ENCODE measurements around the gene PLEKHG7. TPM values are rescaled to one million over a fixed set of nuclear protein-coding genes. Genes with fewer than 3 reads are reported as not detected.
"Not testable (repeated sequence)": the region's sequence is repeated elsewhere in the genome, so short reads cannot be mapped to it uniquely, and the experiment has no call there.

PLEKHG7 gene
- total RNA-seq, 2 donors from 2014 or later = not detected

DNA sequence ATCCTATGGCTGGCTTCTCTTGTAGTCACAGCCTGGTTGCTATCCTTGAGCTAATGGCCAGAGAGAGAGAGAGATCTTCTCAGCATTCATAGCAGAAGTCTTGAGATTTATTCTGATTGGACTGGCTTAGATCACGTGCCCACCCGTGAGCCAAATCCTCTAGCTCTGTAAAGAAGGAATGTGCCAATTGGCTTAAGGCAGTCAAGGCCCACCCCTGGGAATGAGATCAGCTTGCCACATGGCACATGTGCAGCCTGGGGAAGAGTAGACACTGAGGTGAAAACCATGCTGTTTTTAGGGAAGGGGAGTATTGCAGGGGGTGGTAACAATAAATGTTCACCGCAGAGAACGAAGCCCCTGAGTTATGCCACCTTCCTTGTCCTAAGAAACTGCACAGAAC lies 36.3 kb downstream of the PLEKHG7 start:
- ATAC-seq (no peak), DNase-seq (no peak)
- intact Hi-C loops (cut with DNase I) = no loop called here

DNA sequence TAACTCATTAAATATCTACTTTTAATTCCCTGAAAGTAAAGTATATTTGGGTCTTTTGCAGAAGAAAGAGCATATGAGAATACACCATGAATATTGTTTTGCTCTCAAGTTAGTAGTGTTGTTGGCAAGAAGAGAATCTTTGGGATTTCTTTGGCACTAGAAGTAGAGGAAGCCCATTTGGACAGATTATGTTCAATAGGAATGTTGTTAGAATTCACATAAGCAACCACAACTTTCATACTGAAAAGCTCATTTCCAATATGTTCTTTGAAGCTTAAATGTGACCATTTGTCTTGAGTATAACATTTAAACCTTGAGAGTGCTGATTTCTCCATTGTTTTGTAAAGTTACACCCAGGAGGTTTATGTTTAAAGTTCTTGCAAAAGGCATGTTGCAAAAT lies 37.6 kb downstream of the PLEKHG7 start:
- intact Hi-C loops (cut with DNase I) = no loop called here
- no peak for ATAC-seq
- no peak for DNase-seq

DNA sequence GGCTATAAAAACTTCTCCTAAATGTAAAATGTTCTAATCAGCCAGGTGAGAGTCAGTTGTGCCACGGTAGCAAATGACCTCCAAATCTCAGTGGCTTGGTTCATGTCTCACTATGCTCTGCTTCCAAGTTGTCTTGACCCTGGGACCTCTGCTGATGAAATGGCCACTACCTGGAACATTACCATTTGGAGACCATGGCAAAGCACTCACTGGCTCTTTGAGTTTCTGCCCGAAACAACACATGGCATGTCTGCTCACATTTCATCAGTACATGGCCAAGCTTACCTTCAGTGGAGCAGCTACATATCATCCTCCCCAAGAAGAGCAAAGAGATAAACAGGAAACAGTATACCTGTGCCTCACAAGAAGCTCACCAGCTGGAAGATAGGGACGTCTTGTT lies 40.2 kb downstream of the PLEKHG7 start:
- DNase-seq = no peak
- ATAC-seq = no peak
- intact Hi-C loops (cut with DNase I) = no loop called here

DNA sequence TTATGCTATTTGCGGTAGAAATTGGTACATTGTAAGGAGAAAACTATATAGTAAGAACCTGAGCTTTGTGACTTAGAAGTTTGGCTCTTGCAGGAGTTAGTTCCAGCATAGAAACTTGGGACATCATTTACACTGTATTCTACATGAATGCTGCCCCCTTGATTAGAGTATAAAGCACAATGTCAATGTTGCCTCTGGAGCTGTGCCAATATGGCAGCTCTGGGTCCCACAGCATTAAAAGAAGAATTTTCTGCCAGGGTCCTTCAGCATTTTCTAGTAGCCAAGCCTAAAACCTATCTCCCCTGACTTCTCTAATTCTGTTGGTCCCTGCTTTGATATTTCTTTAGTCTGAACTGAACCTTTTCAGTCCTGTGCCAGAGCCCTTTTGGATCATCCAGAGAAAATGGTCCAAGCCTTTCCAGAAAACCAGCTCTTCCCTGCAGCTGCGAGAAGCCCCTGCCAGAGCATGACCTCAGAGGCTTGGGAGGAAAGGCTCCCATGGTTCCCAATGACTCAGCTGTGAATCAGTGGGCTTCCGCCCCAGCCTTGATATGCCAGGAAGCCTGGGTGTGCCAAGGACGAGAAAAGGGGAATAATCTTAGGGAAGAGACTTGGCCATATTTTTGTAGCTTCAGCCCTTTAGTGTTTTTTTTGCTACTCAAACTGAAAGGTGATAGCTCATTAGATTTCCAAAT lies 43.2 kb downstream of the PLEKHG7 start:
- ATAC-seq (peak; percentile 98 to 100), DNase-seq (peak; percentile 92)
- intact Hi-C loops (cut with DNase I) = no loop called here

DNA sequence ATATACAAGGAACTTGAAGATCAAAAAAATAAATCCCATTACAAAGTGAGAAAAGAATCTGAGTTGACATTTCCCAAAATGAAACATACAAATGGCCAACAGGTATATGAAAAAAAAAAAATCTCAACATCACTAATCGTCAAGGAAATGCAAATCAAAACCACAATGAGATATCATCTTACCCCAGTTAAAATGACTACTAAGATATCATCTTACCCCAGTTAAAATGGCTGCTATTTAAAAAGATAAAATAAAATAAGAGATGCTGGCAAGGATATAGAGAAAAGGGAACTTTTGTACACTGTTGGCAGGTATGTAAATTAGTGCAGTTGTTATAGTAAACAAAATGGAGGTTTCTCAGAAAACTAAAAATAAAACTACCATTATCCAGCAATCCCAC lies 44.4 kb downstream of the PLEKHG7 start:
- DNase-seq (no peak), ATAC-seq (no peak)
- intact Hi-C loops (cut with DNase I) = no loop called here

DNA sequence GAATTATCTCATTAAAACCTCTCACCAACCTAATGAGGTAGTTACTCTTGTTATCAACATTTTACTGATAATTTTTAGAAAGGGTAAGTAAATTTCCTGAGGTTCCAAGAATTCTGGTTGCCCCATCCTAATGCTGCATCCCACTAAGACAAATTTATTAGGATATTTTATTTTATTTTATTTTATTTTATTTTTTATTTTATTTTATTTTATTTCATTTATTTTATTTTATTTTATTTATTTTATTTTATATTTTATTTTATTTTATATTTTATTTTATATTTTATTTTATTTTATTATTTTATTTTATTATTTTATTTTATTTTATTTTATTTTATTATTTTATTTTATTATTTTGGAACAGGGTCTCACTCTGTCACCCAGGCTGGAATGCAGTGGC lies 46.9 kb downstream of the PLEKHG7 start:
- ATAC-seq; intact Hi-C loops (cut with DNase I); DNase-seq: not testable (repeated sequence)

DNA sequence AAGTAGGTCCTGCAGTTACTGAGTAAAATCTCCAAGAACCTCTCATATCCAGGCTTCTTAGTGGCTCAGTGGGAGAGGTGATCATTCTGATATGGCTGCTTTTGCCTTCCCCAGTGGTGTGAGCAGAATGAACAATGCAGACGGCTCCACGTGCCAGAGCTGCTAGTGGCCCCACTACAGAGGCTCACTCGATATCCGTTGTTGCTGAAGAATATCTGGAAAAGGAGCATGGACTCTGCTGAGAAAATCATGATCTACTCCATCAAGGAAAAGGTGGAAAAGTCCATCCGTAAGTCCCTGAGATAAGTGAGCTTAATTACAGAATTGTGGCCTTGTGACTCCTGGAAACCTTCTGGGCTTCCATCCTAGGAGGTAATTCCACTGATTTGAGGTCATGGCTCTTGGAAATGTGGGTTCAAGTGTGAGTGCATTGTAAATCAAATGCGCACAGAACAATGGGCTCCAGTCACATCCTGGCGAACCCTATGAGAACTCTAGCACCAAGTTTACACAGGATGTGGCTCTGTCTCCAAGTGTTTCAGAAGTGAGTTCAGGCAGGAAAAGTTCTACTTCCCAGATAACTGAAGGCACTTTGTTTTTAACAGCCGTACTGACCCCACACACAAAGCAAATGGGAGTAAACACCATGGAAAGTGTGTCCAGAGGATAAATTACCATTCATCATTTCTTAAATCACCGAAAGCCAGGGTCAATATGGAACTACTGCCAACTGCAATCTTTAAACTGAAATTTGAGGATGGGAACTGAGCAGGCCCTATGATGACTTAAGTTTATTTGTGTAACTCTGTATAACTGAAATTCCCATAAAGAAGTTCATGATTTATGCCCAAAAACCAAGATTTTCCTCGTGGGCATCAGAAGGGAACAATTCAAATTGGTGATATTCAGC lies 51.4 kb downstream of the PLEKHG7 start:
- DNase-seq = no peak
- intact Hi-C loops (cut with DNase I) = no loop called here
- peak; percentile 68 to 74 for ATAC-seq

DNA sequence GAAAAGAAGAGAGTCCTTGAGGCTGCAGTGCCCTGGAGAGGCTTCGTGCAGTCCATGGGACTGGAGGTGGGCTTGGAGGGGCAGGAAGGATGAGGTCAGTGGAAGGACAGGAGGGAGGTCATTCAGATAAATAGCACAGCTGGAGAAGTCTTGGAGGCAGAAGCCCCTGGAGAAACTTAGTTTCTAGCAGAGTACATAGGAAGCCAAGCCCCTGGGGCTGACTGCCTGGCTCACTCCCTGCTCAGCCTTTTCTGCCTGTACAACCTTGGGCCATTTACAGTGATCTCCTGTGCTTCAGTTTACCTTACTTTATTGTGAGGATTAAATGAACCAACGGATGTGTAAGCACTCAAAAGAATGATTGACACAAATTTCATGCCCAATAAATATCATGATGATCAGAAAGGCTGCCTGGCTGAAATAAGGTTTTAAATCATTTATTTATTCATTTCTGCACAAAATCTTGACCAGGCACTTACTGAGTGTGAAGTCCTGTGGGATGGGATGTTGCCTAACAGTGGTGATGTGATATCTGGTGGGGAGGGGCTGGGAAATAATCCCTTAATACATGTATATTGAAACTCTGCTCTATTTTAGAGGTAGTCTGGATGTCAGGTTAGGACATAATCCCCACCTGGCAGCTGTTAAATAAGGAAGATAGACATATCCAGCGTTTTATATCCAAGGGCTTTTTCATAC lies 54.3 kb downstream of the PLEKHG7 start:
- peak; percentile 11 to 68 for ATAC-seq
- no peak for DNase-seq
- intact Hi-C loops (cut with DNase I) = no loop called here

DNA sequence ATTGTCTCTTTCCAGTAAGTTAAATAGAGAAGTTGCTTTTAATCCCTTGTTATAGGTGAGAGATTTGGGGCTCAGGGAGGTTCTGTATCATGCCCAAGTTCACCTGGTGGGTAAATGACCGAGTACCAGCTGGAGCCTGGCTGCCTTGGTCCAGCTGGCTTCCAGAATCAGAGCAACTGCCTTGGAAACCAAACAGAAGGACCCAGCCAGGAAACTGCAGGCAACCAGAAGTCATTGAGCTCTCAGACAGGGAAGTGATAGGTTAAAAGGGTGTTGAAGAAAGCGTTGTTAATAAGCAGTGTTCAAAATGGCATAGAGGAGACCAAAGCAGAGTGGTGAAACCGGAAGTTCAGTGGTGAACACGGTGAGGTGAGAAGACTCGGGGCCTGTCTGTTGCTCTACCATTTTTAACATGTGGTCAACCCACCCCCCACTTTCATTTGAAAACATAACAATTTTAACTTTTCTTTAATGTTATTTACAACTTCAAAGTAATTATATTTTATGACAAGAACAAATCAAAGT lies 54.9 kb downstream of the PLEKHG7 start:
- intact Hi-C loops (cut with DNase I) = no loop called here
- ATAC-seq (peak in 1 of 2 donors; percentile 30), DNase-seq (no peak)

DNA sequence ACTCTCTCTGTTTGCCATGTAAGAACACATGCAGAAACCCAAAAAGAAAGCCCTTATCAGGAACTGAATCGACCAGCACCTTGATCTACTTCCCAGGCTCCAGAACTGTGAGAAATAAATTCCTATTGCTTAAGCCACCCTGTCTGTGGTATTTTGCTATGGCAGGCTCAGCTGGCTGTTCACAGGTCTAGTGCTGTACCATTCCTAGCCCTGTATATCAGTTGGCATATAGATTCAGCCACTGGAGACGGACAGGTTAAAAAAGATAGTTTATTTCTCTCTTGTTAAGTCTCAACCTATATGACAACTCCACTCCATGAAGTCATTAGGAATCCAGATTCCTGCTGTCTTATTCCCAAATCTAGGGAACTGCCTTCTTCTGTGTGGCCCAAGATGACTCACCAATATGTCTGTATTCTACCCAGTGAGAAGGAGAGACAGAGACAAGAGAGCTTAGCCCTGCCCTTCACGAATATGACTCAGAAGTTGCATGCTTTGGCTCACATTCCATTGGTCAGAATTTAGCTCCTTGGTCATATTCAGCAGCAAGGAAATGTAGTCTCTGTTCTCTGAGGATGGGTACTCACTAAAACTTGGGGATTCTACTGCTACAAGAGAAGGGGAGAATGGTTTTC lies 57.0 kb downstream of the PLEKHG7 start:
- intact Hi-C loops (cut with DNase I) = no loop called here
- DNase-seq = no peak
- ATAC-seq = peak in 1 of 2 donors; percentile 90

DNA sequence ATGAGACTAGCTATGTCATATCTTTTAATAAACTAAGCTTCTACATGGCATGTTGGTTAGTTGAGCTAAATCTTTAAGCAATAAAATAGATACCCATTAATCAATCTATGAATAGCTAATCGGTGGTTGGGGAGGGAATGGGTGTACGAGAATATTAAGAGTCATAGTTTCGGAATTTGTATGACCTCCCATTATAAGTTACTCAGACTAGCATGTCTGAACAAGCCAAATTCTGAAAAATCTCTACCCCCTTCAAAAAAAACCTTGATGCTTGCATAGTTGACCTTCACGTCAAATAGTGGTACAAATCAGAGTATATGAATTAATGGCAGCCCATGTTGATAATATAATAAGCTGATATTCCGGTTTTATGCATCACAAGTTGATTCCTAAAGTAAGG lies 60.0 kb downstream of the PLEKHG7 start:
- no peak for DNase-seq
- no peak for ATAC-seq
- intact Hi-C loops (cut with DNase I) = no loop called here

DNA sequence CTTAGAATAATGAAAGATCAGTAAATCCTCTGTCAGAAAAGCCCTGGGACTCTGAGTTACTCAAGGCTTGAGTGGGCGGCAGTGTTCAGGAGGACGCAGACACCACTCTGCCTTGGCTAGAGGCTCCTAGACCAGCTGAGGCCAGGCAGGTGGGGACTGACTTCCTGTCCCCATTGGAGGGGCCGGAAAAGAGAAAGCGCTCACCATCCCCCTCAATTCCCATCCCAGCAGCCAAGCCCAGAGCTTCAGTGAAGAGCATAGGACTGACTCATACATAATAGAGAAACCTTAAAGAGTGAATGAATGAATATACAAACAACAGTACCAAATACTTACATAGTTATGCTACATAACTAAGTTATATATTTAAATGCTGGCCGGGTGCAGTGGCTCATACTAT lies 62.0 kb downstream of the PLEKHG7 start:
- ATAC-seq = peak in 1 of 2 donors; percentile 45
- no peak for DNase-seq
- intact Hi-C loops (cut with DNase I) = no loop called here

DNA sequence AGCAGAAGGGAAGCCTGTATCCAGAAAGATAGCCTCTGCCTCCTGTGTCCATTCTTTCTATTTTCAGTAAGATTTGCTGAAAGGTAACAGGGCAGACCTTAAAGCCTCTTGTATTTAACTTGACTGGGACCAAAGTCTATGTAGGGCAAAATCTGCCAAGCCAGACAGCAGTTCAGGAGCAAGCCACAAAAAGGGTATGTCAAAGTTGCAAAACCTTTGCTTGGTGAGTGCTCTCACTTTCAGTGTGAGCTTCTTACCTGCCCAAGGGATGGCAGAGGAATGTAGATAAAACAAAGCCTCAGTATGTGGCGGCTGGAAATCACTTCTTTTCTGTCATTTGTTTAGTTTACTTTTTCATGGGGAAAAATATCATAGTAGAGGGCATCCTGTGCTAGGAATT lies 63.1 kb downstream of the PLEKHG7 start:
- no peak for DNase-seq
- intact Hi-C loops (cut with DNase I) = no loop called here
- no peak for ATAC-seq

DNA sequence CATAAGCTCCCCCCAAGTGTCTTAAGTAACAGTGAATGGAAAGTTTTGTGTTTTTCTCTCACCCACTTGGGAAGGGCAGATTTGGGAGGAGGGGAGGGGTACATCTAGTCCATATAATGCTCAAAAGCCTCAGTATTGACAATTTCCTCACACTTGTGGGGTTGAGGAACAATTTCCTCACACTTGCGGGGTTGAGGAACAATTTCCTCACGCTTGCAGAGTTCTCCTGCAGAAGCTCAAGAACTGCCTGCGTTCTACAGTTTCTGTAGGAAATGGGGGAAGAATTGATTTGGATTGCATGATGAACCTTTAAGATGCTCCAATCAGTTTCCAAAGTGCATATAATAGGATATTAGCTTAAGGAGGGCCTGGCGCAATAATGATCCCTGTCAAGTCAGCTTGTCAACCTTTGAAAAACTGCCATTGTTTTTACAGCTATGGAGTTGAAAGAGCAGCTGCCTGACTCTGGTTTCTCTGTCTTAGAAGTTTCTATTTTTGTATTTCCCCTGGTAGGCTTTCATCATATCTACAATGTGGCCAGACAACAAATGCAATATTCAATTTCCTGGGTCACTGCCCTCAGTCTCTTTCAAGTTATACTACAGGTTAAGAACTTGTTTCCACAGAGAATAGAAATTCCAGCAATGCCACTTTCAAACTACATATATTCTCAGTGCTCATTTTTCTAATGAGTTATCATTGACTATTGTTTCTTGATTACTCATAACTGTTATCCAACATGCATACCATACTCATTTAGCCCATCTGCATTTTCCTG lies 66.5 kb downstream of the PLEKHG7 start:
- ATAC-seq = peak; percentile 42 to 67
- intact Hi-C loops (cut with DNase I) = no loop called here
- DNase-seq = no peak

DNA sequence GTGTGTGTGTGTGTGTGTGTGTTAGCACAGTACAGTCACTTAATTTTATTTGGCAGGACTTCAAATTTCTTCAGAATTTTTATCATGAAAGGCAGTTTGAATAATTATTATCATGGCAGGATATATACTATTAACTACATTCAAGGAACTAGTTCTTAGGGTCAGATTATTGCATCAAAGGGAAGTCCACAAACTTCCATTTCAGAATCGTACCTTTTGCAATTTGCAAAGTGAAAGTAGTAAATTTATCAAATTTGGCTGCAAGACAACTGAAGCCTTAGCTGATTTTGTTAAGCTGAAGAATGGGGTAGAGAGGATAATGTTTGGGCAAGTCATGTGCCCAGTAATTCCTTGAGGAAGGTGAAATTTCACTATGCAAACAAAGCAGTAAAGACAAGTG lies 68.2 kb downstream of the PLEKHG7 start:
- DNase-seq = no peak
- peak in 1 of 2 donors; percentile 24 for ATAC-seq
- intact Hi-C loops (cut with DNase I) = no loop called here

DNA sequence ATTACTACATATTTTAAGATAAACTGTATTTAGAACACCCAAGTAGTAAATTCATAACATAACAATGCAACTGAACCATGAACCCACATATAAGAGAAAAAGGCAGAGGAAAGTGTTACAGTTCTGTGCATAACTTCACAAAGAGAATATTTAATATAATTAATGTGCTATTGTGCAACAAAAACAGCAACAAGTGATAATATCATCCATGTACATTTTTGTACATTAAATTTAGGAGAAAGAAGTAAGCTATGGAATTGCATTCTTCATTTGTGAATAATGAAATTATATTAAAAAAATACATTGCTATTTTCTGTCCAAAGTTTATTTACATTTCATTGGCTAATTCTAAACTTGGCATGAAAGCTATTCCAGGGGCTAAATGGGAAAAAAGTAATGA lies 72.6 kb downstream of the PLEKHG7 start:
- intact Hi-C loops (cut with DNase I) = no loop called here
- DNase-seq = no peak
- ATAC-seq = no peak

DNA sequence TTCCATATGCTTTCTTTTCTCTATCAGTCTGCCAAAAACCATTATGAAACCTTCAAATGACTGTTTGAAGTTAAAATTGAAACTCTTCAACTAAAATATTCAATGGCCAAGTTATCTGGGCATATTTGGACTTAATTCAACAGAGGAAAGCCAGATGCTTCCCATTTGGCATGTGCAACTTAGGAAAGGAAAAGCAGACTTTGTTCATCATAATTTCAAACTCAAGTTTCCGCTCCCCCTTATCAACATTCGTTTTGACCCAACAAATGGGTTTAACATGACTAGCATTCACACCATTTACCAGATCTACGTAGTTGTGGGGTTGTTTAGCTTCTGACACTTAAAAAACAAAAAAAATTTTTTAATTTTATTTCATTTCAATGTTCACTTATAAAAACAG lies 75.7 kb downstream of the PLEKHG7 start:
- DNase-seq (no peak), ATAC-seq (no peak)
- intact Hi-C loops (cut with DNase I) = no loop called here

DNA sequence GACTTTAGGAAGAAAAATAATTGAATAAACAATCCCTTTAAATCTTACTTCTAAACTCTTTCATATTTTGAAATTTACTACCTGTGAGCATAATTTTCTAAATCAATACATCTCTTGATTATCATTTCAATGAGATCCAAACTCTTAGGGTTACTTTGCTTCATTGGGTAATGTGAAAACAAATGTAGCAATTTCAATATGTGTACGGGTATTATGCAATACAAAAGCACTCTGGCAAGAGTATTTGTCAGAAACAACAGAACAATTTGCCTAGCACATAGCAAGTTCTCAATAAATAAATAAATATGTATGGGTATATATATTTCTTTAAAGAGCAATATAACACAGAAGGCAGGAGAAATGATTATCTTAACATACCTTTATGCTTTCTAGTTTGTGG lies 77.1 kb downstream of the PLEKHG7 start:
- ATAC-seq = no peak
- intact Hi-C loops (cut with DNase I) = no loop called here
- DNase-seq = no peak

DNA sequence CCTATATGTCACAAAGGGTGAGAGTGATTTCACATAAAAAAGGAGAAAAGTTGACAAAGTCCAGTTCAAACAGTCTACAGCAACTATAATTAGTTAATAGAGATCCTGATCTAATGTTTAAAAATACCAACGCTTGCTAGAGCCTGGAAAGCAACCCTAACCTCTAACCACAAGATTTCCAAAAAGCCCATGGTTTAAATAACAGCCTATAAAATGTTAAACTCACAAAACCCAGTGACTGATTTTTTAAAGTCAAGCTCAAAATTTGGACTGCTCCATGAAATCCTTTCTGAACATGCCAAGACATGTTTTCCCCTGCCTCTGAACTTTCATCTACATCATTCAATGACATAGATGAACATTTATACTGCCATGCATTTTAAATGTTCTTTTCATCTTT lies 81.6 kb downstream of the PLEKHG7 start:
- DNase-seq = no peak
- intact Hi-C loops (cut with DNase I) = no loop called here

More for the DNA sequence above, 81.6 kb downstream of the PLEKHG7 start:
- no peak for ATAC-seq

Data from left cardiac atrium (tissue), 4 donors.